Hematopoietic multipotent progenitor cell treated with erythropoietin and hydrocortisone succinate and interleukin-3 and kit ligand, for 17 days (in vitro differentiated cells): Measurements from ENCODE around the gene YY2.
A peak's percentile ranks its signal among the peaks of the same experiment; 100 is the strongest.
"Not testable (repeated sequence)": the region's sequence is repeated elsewhere in the genome, so short reads cannot be mapped to it uniquely, and the experiment has no call there.

ENCODE experiments used
- DNase-seq: peaks from one replicate; pipeline ENCODE4 v3.0.0-alpha.2; 2015; ENCODE audit warnings: low spot score

YY2 gene

GRCh38 chrX:21855937-21856415 lies at the start of gene YY2:
TSS of gene YY2 (plus strand) at chrX:21855987. CDS start at chrX:21856485, 498 bp downstream.
- DNase-seq, result no peak

- no peak for DNase-seq
Observed at GRCh38 chrX:21806691-21807090, 49.1 kb upstream of the YY2 start.

DNA sequence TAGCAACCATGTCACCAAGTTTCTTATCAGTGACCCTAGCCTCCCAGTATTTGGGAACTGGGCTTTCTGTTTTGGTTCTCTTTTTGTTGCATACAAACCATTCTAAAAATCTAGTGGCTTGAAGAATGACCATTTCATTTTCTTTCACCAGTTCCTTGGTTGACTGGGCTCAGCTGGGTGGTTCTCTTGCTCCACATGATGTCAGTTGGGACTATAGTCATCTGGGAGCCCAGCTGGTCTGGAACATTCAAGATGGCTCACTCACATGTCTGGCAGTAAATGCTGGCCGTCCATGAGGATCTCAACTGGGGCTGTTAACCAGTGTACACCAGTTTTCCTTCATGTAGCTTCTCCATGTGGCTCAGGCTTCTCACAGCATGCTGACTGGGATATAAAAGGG lies 44.0 kb upstream of the YY2 start:
- no peak for DNase-seq

DNA sequence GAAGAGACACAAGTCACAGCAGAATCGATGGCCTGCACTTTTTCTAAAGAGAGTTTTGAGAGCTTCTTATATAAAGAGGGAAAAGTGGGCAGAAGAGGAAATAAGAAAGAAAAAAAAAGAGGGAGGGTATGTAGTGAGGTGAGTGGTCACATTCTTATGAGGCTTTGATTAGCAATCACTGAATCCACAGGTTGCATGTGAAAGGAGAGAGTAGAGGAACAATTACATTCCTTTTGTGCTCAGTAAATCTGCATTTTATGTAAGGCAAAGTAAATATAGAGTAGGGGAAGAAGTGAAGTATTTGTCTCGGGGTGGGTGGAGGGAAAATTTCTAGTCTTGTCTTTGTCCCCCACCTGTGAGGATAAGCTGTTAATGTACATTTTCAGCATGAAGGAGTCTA lies 43.2 kb upstream of the YY2 start:
- DNase-seq, result no peak

DNA sequence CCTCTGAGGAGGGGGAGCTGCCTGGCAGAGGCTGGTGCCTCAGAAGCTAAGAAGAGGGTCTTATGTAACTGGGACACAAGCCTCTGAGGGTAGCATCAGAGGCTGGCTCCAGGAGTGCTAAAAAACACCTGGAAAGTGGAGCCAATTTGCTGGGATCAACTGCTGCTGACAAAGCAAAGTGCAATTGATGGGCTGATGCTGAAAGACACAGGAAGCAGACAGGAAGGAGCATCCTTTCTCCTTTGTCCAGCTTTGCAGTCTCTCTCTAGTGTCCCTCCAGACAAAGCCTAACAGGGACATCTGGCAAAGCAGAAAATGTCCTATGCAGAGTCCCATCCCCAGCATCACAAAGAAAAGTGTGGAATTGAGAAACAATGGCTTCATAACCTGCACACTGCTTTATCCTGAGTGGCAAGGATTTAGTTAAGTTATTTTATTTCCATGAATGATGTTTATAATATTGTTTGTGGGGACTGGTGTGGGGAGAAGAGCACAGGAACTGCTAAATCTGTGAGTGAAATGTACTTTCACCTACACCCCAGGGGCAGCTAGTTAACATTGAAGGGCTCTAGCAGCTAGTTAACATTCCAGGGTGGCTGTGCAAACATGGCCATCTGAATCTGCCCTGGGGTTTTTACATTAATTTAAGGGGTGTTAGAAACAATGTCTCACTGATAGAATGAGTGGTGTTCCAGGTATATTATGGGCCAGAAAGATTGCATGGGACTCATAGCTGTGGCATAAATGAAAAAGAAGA lies 42.0 kb upstream of the YY2 start:
- DNase-seq, result no peak

DNA sequence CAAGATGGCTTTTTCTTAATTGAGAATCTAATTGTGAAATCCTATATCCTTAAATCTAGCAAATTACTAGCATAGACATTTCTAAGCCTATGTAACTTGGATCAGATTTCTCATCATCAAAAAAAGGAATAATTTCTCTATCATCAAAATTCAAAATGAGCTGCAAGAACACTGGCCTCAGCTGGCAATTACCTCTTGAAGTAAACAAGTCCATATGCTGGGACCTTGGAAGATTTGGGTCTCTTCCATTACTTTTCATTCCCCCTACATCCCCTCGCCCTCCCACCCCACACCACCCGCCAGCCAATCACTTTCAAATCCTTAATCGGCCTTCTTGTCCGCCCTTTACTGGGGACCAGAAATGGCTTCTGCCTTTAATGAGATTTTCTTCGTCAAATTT lies 39.7 kb upstream of the YY2 start:
- DNase-seq, result no peak

DNA sequence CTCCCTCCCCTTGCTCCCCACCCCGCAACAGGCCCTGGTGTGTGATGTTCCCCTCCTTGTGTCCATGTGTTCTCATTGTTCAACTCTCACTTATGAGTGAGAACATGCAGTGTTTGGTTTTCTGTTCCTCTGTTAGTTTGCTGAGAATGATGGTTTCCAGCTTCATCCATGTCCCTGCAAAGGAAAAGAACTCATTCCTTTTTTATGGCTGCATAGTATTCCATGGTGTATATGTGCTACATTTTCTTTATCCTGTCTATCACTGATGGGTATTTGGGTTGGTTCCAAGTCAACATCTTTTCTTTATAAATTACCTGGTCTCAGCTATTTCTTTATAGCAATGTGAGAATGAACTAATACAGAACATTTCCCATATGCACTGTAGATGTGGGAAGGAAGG lies 35.6 kb upstream of the YY2 start:
- DNase-seq, result not testable (repeated sequence)

- no peak for DNase-seq
Observed at GRCh38 chrX:21821875-21822274, 33.9 kb upstream of the YY2 start.

DNA sequence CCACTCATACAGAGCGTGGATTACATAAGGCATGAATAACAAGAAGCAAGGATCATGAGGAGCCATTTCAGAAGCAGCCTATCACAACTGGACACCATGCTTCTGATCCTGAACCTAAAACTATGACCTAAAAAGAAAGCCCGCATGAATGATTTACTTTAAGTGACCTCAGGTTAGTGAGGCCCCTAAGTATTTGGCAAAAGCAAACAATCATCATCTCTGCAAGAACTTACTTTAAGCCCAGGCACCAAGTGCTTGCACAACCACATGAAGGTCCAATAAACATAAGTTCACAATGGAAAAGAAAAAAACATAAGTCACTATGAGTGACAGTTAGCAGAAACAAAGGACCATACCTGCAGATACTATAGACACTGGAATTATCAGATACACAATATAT lies 24.3 kb upstream of the YY2 start:
- DNase-seq, result no peak

- DNase-seq, result no peak
Observed at GRCh38 chrX:21837056-21837455, 18.7 kb upstream of the YY2 start.

DNA sequence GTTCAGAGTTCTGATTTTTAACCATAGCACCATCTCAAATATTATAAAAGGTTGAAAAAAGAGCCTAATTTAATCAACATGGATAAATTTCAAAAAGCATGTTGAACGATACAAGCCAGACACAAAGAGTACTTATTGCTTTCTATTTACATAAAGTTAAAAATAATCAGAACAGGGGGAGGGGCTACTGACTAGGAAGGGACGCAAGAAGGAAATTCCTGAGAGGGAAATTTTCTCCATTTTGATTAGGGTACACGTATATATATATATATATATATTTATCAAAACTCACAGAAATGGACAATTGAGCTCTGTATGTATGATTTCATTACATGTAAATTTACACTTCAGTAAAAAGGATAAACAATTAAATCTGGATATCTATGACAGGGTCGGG lies 16.9 kb upstream of the YY2 start:
- DNase-seq, result no peak

GRCh38 chrX:21839334-21840192 lies 16.2 kb upstream of the YY2 start, which contains the start of gene MBTPS2:
TSS of gene MBTPS2 (plus strand) at chrX:21839617. CDS start at chrX:21839735, 118 bp downstream.
- DNase-seq, result peak; percentile 62

DNA sequence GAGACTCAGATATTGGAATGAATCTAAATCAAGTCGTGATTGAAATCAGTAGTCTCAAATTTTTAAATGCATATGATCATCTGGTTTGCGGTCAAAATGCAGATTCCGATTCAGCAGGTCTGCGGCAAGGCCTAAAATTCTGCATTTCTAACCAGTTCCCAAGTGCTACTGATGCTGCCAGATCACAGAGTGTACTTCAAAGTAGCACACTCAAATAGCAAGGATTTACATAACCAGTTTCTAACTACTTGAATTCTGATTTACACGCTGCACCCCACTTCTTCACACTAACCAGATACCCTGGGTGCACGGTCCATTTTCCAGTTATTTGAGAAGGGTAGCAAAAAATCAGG lies 15.6 kb upstream of the YY2 start:
- DNase-seq, result no peak

DNA sequence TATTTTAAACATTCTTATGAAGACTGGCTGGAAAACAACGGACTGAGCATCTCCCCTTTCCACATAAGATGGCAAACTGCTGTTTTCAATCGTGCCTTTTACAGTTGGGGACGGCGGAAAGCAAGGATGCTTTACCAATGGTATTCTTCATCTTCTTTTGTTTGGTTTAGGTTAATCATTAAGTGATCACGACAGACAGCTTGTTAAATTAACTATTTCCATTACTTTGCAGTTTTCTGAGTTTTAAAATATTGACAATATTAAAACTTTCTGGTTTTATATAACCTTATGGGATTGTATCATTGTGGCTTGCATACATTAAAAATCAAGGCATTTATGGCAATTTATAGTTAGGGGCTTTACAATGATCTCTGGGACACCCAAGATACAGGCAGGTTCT lies 12.6 kb upstream of the YY2 start:
- no peak for DNase-seq

DNA sequence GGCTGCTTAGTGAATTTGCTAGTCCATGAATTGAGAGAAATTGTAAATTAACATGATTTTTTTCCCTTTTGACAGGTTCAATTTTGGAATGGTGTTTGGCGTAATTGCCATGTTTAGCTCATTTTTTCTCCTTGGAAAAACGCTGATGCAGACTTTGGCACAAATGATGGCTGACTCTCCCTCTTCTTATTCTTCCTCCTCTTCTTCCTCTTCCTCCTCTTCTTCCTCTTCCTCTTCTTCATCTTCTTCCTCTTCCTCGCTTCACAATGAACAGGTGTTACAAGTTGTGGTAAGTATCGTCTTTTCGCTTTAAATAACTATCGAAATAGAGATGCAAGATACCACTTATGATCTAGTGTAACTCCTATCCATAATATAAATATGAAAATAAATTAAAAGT lies 10.7 kb upstream of the YY2 start:
- no peak for DNase-seq

DNA sequence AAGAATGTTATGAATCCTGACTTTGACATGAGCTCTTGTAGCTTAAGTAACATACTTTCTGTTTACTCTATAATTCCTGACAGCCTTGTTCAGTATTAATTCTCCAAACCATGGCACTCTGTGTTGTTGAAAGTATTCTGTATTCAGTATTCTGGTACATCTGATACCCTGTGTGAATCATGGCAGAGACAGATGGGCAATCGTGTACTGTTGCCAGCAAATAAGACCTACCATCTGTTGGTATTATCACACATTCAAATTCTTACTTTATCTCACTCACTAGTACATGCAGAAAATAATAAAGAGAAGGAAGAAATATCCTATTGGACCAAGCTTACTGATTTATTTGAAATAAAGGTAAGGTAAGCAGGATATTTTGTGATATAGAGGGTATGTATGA lies 8.4 kb upstream of the YY2 start:
- DNase-seq, result no peak

DNA sequence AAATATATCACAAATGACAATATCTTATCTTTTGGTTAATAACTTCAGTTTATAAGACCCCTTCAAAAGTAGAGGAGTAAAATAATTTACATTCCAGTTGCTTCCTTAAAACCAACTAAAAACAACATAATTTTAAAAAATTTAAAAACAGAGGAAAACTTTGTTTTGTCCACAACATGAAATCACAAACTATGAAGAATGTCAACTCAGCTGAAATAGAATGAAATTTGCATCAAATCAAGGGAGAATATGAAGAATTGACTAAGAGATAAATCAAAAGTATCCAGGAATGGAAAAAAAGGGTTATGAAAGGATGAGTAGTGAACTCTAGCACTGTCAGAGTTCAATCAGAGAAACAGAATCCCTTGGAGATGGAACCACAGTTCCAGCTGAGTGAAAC lies 2.2 kb upstream of the YY2 start:
- no peak for DNase-seq

GRCh38 chrX:21856504-21856903 lies 717 bp downstream of the YY2 start:
- DNase-seq, result no peak

DNA sequence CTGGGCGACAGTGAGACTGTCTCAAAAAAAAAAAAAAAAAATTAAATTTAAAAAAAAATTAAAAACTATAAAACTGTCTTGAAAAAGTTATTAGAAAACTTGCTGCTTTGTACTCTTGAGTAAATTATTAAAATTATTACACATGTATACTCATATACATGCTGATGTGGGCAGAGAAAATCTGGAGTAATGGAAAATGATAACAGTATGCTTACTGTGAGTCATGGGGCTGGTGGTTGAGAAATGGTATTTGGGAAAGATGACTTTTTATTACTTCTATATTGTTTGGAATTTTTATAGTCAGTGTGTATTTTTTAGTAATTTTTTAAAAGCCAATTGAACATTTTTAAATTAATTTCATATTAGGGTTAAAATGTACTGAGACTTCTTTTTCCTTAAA lies 7.5 kb downstream of the YY2 start:
- DNase-seq, result no peak

DNA sequence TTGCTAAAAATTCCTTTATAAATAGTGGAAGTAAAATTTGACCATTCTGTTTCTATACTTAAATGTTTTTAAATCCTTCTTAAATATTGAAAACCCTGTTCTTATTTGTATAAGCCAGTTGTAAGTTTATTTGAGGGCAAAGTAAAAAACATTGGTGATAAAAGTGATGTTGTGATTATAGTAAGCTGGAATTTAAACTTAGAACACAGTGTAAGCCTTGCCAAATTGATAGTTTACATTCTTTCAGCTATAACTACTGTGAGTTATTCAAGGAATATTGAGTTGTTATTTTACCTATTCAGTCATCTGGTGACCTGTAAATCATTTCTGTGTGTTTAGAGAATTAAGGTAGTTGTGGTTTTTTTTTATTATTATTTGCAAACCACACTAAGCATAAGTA lies 9.6 kb downstream of the YY2 start:
- DNase-seq, result no peak

DNA sequence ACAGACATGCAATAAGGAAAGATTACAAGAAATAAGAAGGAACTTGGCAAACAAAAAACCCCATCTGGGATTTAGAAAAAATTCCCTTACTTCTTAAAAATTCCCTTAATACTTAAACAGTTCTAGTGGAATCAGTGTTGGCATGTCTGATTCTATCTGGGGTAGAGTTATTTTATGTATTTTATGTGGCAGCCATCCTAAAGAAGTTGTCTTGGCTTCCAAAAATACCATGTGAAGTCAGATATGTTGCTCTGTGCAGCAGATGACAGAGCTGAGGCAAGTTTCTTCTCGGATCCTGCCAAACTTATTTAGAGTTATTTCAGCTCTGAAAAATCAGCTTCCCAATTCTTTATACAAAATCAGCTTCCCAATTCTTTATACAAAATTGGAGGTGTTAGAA lies 14.7 kb downstream of the YY2 start:
- DNase-seq, result no peak

- no peak for DNase-seq
Observed at GRCh38 chrX:21873063-21873775, 17.4 kb downstream of the YY2 start.

DNA sequence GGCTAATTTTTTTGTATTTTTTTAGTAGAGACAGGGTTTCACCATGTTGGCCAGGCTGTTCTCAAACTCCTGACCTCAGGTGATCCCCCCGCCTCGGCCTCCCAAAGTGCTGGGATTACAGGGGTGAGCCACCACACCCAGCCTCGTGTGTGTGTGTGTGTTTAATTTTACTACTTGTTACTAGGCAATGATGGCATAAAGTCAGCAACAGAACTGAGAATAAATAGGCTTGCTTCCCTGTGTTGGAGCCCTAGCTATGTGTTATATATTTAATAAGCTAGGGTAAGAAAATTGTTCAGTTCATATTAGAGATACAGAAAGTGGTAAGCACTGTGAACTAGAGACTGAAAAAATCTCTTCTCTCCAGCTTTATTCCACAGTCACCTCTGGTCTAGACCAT lies 18.4 kb downstream of the YY2 start:
- DNase-seq, result not testable (repeated sequence)
